CD4-positive, alpha-beta T cell (primary cell): ENCODE results near the gene STAB2. TPM values are rescaled to one million over a fixed set of nuclear protein-coding genes. Genes with fewer than 3 reads are reported as not detected.

Experiments used
- ATAC-seq: fragments of 200-7000 bp; cut with Tn5 transposase; one replicate; pipeline ENCODE4 v1.10.0; 2022; ENCODE audit warnings: mild to moderate bottlenecking; ENCODE audit not compliant: poor library complexity
- CTCF ChIA-PET: fragments of 350-600 bp; sonication (Branson Sonifier 250); formaldehyde crosslinking; loops from one replicate; lab custom pipeline; 2021; ENCODE audit warnings: antibody characterized with exemption, inconsistent platforms; lab: Charles Lee
- POLR2A ChIA-PET: fragments of 350-600 bp; sonication (Branson Sonifier 250); formaldehyde crosslinking; loops from one replicate; lab custom pipeline; 2021; ENCODE audit warnings: antibody characterized with exemption, inconsistent platforms; lab: Charles Lee
- DNase-seq, 14 experiments: peaks; one replicate each; pipeline ENCODE4 v3.0.0-alpha.2; 2013 to 2020; ENCODE audit warnings: mixed read lengths in 2 of 14
- H3K27ac ChIP-seq, 2 donors: one replicate each; pipeline versions ENCODE4 v1.5.1 to v1.7.0; 2013; ENCODE audit warnings: low read length in 2 of 2, low read depth in 1 of 2, mild to moderate bottlenecking in 1 of 2
- H3K27me3 ChIP-seq, 2 experiments: 1 replicate in 1 of 2; 2 replicates in 1 of 2; pipeline versions ENCODE4 v1.6.1 to v1.7.0; 2013; ENCODE audit warnings: low read length in 2 of 2, control low read depth in 1 of 2, mild to moderate bottlenecking in 1 of 2, moderate library complexity in 1 of 2; ENCODE audit not compliant: insufficient read depth in 2 of 2, control insufficient read depth in 1 of 2
- H3K36me3 ChIP-seq: one replicate; pipeline ENCODE4 v1.6.1; 2013; ENCODE audit warnings: low read length, control low read depth; ENCODE audit not compliant: insufficient read depth
- H3K4me1 ChIP-seq: one replicate; pipeline ENCODE4 v1.6.1; 2013; ENCODE audit warnings: low read length, control low read depth; ENCODE audit not compliant: insufficient read depth
- H3K4me3 ChIP-seq: one replicate; pipeline ENCODE4 v1.5.1; 2013; ENCODE audit warnings: mild to moderate bottlenecking, low read length, moderate library complexity
- H3K9me3 ChIP-seq, 2 experiments: 1 replicate in 1 of 2; 2 replicates in 1 of 2; pipeline versions ENCODE4 v1.6.1 to v1.7.0; 2013; ENCODE audit warnings: low read length in 2 of 2, mild to moderate bottlenecking in 2 of 2, control low read depth in 1 of 2, moderate library complexity in 1 of 2; ENCODE audit not compliant: control insufficient read depth in 1 of 2, insufficient read depth in 1 of 2
- H3K27ac Mint-ChIP-seq: one replicate; pipeline ENCODE4 v1.8.0; 2020; ENCODE audit warnings: mixed read lengths
- H3K27me3 Mint-ChIP-seq: one replicate; pipeline ENCODE4 v1.8.0; 2021; ENCODE audit warnings: mixed read lengths
- H3K36me3 Mint-ChIP-seq: one replicate; pipeline ENCODE4 v1.8.0; 2021; ENCODE audit warnings: low read depth, mixed read lengths
- H3K4me1 Mint-ChIP-seq: one replicate; pipeline ENCODE4 v1.8.0; 2021; ENCODE audit warnings: low read depth, mixed read lengths
- H3K4me3 Mint-ChIP-seq: one replicate; pipeline ENCODE4 v1.8.0; 2020; ENCODE audit warnings: mild to moderate bottlenecking, mixed read lengths
- H3K9me3 Mint-ChIP-seq: one replicate; pipeline ENCODE4 v1.8.0; 2020; ENCODE audit warnings: mixed read lengths
- intact Hi-C, 2 experiments: fragments of 100-400 bp; cut with DNase I in 1 of 2; cut with micrococcal nuclease in 1 of 2; formaldehyde crosslinking; loops; one replicate each; pipeline versions ENCODE4 v1.15.1 to v1.9.0; 2023 to 2025; cut with DNase I, micrococcal nuclease
- total RNA-seq, 174 experiments: library from RNA in 2 of 174; stranded (reverse) in 2 of 174; gene quantifications; one replicate each; pipeline ENCODE4 v1.2.3 and lab custom pipeline; 2021 to 2026
- TF ChIP-seq, protein P1 (sequence below): fragments of 200-600 bp; IDR thresholded peaks from one replicate; pipeline ENCODE4 v1.8.0; 2022; ENCODE audit warnings: antibody characterized with exemption, mild to moderate bottlenecking

The STAB2 gene
- total RNA-seq, 2 experiments from 2014 or later, result not detected

DNA sequence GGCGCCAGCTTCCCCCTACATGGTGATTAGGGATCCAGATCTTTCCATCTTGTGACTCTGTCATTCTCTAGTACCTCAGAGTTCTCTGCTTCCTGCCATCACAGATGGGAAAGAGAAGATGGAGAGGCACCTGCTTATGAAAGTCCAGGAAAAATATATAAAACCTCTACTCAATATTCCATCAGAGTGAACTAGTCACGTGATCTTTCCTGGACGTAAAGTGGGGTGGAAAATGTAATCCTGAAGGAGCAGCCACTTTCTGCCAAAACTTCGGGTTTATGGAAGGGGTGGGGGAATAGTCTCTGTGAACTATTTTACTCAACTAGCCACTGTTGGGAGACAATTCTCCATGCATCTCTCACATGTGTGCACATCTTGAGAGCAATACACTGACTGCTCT is 47.7 kb downstream of the STAB2 start:
- CTCF ChIA-PET, result no interaction called here
- H3K27me3 ChIP-seq, result peaks cover 3 to 5% of the 10 kb centered on the region in 2 experiments
- no peaks in the 10 kb centered on the region for H3K4me1 Mint-ChIP-seq

DNA sequence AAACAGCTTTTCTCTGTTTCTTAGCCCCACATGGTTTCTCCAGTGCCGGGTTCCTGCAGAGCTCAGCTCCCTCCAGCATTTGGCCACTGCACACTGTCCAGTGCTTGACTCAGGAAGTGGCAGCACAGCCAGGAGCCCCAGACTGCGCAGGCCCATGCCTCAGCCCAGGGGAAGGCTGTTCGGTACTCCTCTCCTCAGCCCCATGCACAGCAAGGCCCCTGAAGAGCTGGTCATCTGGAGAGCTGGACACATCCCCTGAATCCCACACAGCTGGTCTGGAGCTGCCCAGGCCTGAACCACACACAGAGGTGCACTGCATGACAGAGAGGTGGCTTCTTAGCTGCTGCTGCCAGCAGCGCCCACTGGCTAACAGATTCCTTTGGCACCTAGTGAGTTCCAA is 48.3 kb downstream of the STAB2 start:
- peaks cover 6% of the 10 kb centered on the region for H3K27me3 Mint-ChIP-seq
- Histone ChIP-seq H3K4me1 (no peaks in the 10 kb centered on the region), H3K27me3 (peaks cover 3 to 9% of the 10 kb centered on the region in 2 experiments), H3K9me3 (peaks cover 6 to 20% of the 10 kb centered on the region in 2 experiments), H3K27ac (no peak overlapping the region), H3K36me3 (no peaks in the 10 kb centered on the region), H3K4me3 (no peak overlapping the region)
- CTCF ChIA-PET, result no interaction called here
- H3K36me3 Mint-ChIP-seq, result no peaks in the 10 kb centered on the region
- no peaks in the 10 kb centered on the region for H3K4me1 Mint-ChIP-seq
- no peak overlapping the region for H3K4me3 Mint-ChIP-seq
- H3K27ac Mint-ChIP-seq, result no peak overlapping the region
- TF ChIP-seq, protein P1, sequence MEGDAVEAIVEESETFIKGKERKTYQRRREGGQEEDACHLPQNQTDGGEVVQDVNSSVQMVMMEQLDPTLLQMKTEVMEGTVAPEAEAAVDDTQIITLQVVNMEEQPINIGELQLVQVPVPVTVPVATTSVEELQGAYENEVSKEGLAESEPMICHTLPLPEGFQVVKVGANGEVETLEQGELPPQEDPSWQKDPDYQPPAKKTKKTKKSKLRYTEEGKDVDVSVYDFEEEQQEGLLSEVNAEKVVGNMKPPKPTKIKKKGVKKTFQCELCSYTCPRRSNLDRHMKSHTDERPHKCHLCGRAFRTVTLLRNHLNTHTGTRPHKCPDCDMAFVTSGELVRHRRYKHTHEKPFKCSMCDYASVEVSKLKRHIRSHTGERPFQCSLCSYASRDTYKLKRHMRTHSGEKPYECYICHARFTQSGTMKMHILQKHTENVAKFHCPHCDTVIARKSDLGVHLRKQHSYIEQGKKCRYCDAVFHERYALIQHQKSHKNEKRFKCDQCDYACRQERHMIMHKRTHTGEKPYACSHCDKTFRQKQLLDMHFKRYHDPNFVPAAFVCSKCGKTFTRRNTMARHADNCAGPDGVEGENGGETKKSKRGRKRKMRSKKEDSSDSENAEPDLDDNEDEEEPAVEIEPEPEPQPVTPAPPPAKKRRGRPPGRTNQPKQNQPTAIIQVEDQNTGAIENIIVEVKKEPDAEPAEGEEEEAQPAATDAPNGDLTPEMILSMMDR, result no peak
- POLR2A ChIA-PET, result no interaction called here
- no peak for DNase-seq
- H3K9me3 Mint-ChIP-seq, result peaks cover 3% of the 10 kb centered on the region
- ATAC-seq, result no peak
- intact Hi-C loops, result no loop called here

More for the DNA sequence above, 47.7 kb downstream of the STAB2 start:
- H3K9me3 ChIP-seq, result peaks cover 6 to 20% of the 10 kb centered on the region in 2 experiments
- H3K36me3 ChIP-seq, result no peaks in the 10 kb centered on the region
- intact Hi-C loops, result no loop called here
- TF ChIP-seq, protein P1, result no peak
- ATAC-seq, result no peak
- POLR2A ChIA-PET, result no interaction called here
- peaks cover 1% of the 10 kb centered on the region for H3K9me3 Mint-ChIP-seq
- H3K4me3 ChIP-seq, result no peak overlapping the region
- no peak for DNase-seq
- peaks cover 6% of the 10 kb centered on the region for H3K27me3 Mint-ChIP-seq
- H3K36me3 Mint-ChIP-seq, result no peaks in the 10 kb centered on the region
- H3K4me1 ChIP-seq, result no peaks in the 10 kb centered on the region
- H3K27ac Mint-ChIP-seq, result no peak overlapping the region
- H3K27ac ChIP-seq, result no peak overlapping the region
- H3K4me3 Mint-ChIP-seq, result no peak overlapping the region

DNA sequence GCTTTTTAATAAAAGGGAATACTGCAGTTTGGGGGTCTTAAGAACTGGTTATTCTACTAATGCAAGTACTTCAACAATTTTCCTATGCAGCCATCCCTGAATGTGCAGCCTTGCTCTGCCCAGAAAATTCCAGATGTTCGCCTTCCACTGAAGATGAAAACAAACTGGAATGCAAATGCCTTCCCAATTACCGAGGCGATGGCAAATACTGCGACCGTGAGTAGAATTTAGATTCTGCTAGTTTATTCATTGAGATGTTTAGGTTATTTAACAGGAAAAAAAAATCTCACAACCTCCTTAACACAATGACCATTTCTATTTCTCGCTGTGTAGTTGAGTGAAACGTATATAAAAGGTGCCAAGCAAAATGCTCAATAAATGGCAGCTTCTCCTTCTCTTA is 49.9 kb downstream of the STAB2 start:
- no peaks in the 10 kb centered on the region for H3K36me3 Mint-ChIP-seq
- CTCF ChIA-PET, result no interaction called here
- TF ChIP-seq, protein P1, result no peak
- POLR2A ChIA-PET, result no interaction called here
- DNase-seq (no peak), ATAC-seq (no peak)
- no peak overlapping the region for H3K4me3 Mint-ChIP-seq
- H3K4me1 Mint-ChIP-seq, result no peaks in the 10 kb centered on the region
- H3K27me3 Mint-ChIP-seq, result peaks cover 6% of the 10 kb centered on the region
- H3K27ac Mint-ChIP-seq, result no peak overlapping the region
- Histone ChIP-seq H3K4me3 (no peak overlapping the region), H3K36me3 (no peaks in the 10 kb centered on the region), H3K27ac (no peak overlapping the region), H3K4me1 (no peaks in the 10 kb centered on the region), H3K27me3 (peaks cover 3 to 9% of the 10 kb centered on the region in 2 experiments), H3K9me3 (peaks cover 6 to 20% of the 10 kb centered on the region in 2 experiments)
- peaks cover 5% of the 10 kb centered on the region for H3K9me3 Mint-ChIP-seq
- intact Hi-C loops, result no loop called here
